Measurements from ENCODE around the gene VPS11.
"Not testable (repeated sequence)": the region's sequence is repeated elsewhere in the genome, so short reads cannot be mapped to it uniquely, and the experiment has no call there.

The VPS11 gene

GRCh38 chr11:119055901-119056300, 11.7 kb upstream of the VPS11 start:
- H3K4me3 ChIP-seq (ENCODE audit: low read depth in 1 of 2, low read length in 1 of 2) = peak overlapping the region; percentile 74 to 98
- H3K27me3 ChIP-seq = no peaks in the 10 kb centered on the region
- peak overlapping the region; percentile 91 for H3K27ac ChIP-seq
- peaks cover 20% of the 10 kb centered on the region in 2 experiments for H3K4me1 ChIP-seq (ENCODE audit: control insufficient read depth in 1 of 2, insufficient read depth in 1 of 2, low read depth in 1 of 2, low read length in 1 of 2)
- TF ChIP-seq CTCF (IDR thresholded peaks at IDR 0.05) = no peak
- H3K36me3 ChIP-seq = peaks cover 34% of the 10 kb centered on the region
- no peaks in the 10 kb centered on the region for H3K9me3 ChIP-seq

GRCh38 chr11:119056421-119056999, 11.1 kb upstream of the VPS11 start:
- peak overlapping the region; percentile 91 for H3K27ac ChIP-seq
- no peak for TF ChIP-seq CTCF (IDR thresholded peaks at IDR 0.05)

GRCh38 chr11:119057000-119057769, 10.4 kb upstream of the VPS11 start, which contains the start of gene HYOU1:
Gene HYOU1, minus strand, starts transcription at chr11:119057205. Its CDS starts 1,045 bp downstream, at chr11:119056160.
- H3K4me1 ChIP-seq (ENCODE audit: control insufficient read depth in 1 of 2, insufficient read depth in 1 of 2, low read depth in 1 of 2, low read length in 1 of 2) = peaks cover 20% of the 10 kb centered on the region in 2 experiments
- no peaks in the 10 kb centered on the region for H3K9me3 ChIP-seq
- peak within 1 kb of the TSS; percentile 91 for H3K27ac ChIP-seq
- H3K36me3 ChIP-seq = peaks cover 22% of the 10 kb centered on the region
- no peaks in the 10 kb centered on the region for H3K27me3 ChIP-seq
- peak within 1 kb of the TSS; percentile 74 to 98 for H3K4me3 ChIP-seq (ENCODE audit: low read depth in 1 of 2, low read length in 1 of 2)
- peak; percentile 68 for TF ChIP-seq CTCF (IDR thresholded peaks at IDR 0.05)

More at GRCh38 chr11:119056421-119056999, 11.1 kb upstream of the VPS11 start:
- H3K4me1 ChIP-seq (ENCODE audit: control insufficient read depth in 1 of 2, insufficient read depth in 1 of 2, low read depth in 1 of 2, low read length in 1 of 2) = peaks cover 20% of the 10 kb centered on the region in 2 experiments
- peaks cover 28% of the 10 kb centered on the region for H3K36me3 ChIP-seq
- no peaks in the 10 kb centered on the region for H3K9me3 ChIP-seq
- H3K27me3 ChIP-seq = no peaks in the 10 kb centered on the region
- peak overlapping the region; percentile 74 to 98 for H3K4me3 ChIP-seq (ENCODE audit: low read depth in 1 of 2, low read length in 1 of 2)

GRCh38 chr11:119059128-119059527, 8.5 kb upstream of the VPS11 start:
- not testable (repeated sequence) for H3K9me3 ChIP-seq, H3K36me3 ChIP-seq

GRCh38 chr11:119061256-119061655, 6.4 kb upstream of the VPS11 start:
- Histone ChIP-seq H3K27ac (no peak overlapping the region), H3K36me3 (no peaks in the 10 kb centered on the region), H3K9me3 (no peaks in the 10 kb centered on the region), H3K4me1 (ENCODE audit: control insufficient read depth in 1 of 2, insufficient read depth in 1 of 2, low read depth in 1 of 2, low read length in 1 of 2) (peaks cover 21 to 23% of the 10 kb centered on the region in 2 experiments), H3K4me3 (ENCODE audit: low read depth in 1 of 2, low read length in 1 of 2) (no peak overlapping the region), H3K27me3 (no peaks in the 10 kb centered on the region)
- no peak for TF ChIP-seq CTCF (IDR thresholded peaks at IDR 0.05)

More at GRCh38 chr11:119059128-119059527, 8.5 kb upstream of the VPS11 start:
- not testable (repeated sequence) for H3K27ac ChIP-seq; H3K27me3 ChIP-seq; H3K4me3 ChIP-seq (ENCODE audit: low read depth in 1 of 2, low read length in 1 of 2)
- peaks cover 20% of the 10 kb centered on the region in 2 experiments for H3K4me1 ChIP-seq (ENCODE audit: control insufficient read depth in 1 of 2, insufficient read depth in 1 of 2, low read depth in 1 of 2, low read length in 1 of 2)

GRCh38 chr11:119062779-119063178, 4.8 kb upstream of the VPS11 start:
- H3K4me3 ChIP-seq (ENCODE audit: low read depth in 1 of 2, low read length in 1 of 2) = no peak overlapping the region
- no peak overlapping the region for H3K27ac ChIP-seq
- peaks cover 20 to 25% of the 10 kb centered on the region in 2 experiments for H3K4me1 ChIP-seq (ENCODE audit: control insufficient read depth in 1 of 2, insufficient read depth in 1 of 2, low read depth in 1 of 2, low read length in 1 of 2)
- no peaks in the 10 kb centered on the region for H3K36me3 ChIP-seq
- no peaks in the 10 kb centered on the region for H3K27me3 ChIP-seq
- H3K9me3 ChIP-seq = no peaks in the 10 kb centered on the region
- no peak for TF ChIP-seq CTCF (IDR thresholded peaks at IDR 0.05)

All from neutrophil (primary cell).